ENCODE data around the gene CRYBA2.

DNA sequence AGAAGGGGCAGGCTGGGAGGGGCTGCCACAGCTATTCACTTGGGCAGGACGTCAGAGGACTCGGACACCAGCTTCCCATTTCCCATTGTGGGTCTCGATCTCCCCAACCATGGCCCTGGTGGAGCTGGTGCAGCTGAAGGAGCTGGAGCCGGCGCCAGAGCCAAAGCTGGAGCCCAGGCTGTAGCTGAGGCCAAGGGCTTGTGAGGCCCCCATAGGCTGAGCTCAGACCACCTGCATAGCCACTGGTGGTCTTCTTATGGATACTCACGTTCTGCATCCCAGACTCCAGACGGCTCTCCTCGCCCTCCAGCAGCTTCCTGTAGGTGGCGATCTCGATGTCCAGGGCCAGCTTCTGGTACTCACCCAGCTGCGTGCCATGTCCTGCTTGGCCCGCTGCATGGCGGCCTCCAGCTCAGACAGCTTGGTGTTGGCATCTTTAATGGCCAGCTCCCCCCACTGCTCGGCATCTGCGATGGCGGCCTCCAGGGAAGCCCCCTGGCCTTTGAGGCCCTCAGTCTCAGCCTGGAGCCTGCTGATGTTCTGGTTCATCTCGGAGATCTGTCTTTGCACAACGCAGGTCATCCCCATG lies 39.8 kb downstream of the CRYBA2 start:
- TF ChIP-seq EP300 (IDR thresholded peaks at IDR 0.05): no peak
- TF ChIP-seq, protein P1, sequence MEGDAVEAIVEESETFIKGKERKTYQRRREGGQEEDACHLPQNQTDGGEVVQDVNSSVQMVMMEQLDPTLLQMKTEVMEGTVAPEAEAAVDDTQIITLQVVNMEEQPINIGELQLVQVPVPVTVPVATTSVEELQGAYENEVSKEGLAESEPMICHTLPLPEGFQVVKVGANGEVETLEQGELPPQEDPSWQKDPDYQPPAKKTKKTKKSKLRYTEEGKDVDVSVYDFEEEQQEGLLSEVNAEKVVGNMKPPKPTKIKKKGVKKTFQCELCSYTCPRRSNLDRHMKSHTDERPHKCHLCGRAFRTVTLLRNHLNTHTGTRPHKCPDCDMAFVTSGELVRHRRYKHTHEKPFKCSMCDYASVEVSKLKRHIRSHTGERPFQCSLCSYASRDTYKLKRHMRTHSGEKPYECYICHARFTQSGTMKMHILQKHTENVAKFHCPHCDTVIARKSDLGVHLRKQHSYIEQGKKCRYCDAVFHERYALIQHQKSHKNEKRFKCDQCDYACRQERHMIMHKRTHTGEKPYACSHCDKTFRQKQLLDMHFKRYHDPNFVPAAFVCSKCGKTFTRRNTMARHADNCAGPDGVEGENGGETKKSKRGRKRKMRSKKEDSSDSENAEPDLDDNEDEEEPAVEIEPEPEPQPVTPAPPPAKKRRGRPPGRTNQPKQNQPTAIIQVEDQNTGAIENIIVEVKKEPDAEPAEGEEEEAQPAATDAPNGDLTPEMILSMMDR (IDR thresholded peaks at IDR 0.05): no peak
